Measurements from ENCODE around the gene ENAH. TPM values are rescaled to one million over a fixed set of nuclear protein-coding genes. Genes with fewer than 3 reads are reported as not detected.

Gene ENAH
- total and polyA plus RNA-seq, 9 of the 15 experiments (the other 6 are each of a cell fraction or from before 2014, with no cell fraction given) = 0.03 to 1.2 (median 0.15) TPM

- no peak for DNase-seq (ENCODE audit: extremely low read depth in 1 of 4, low spot score in 3 of 4)
- in situ Hi-C loops (cut with MboI) = no loop called here
- no peaks in the 10 kb centered on the region for H4K20me1 ChIP-seq (replicated peaks; ENCODE audit: control insufficient read depth, insufficient read depth, low read length)
- no peak overlapping the region for H3K27ac ChIP-seq (ENCODE audit: extremely low read depth, low read depth, low read length)
- peaks cover 5 to 17% of the 10 kb centered on the region in 2 experiments; a peak in 4 of 5 replicates for H3K27me3 ChIP-seq (ENCODE audit: control insufficient read depth in 2 of 2, insufficient read depth in 2 of 2, low read length in 2 of 2)
- ChIA-PET CTCF (ENCODE audit: low intra/inter-chr PET ratio) (no interaction called here), POLR2A (interaction anchor here (0.7 kb wide), 1 partner anchor 19 kb away, joined by 3 read pairs; no protein-coding TSS in a partner anchor)
- no peaks in the 10 kb centered on the region for H3K9me1 ChIP-seq (ENCODE audit: control insufficient read depth, insufficient read depth, low read length)
- no peak overlapping the region for H3K9ac ChIP-seq (ENCODE audit: insufficient read depth in 1 of 2, low read depth in 2 of 2, low read length in 2 of 2)
- H3K4me2 ChIP-seq (ENCODE audit: insufficient read depth, low read length) = no peak overlapping the region
- ATAC-seq = no peak
- no peak for FAIRE-seq
- H3K36me3 ChIP-seq (ENCODE audit: control insufficient read depth, insufficient read depth, low read length) = no peaks in the 10 kb centered on the region
- H3K79me2 ChIP-seq (ENCODE audit: control insufficient read depth, insufficient read depth, low read length) = no peaks in the 10 kb centered on the region
- BruUV-seq (replicated peaks) = no TSS peak
- 0% methylated on average over 2 of the region's 2 CpGs for WGBS (ENCODE audit: insufficient coverage, low coverage, missing lambda C conversion rate)
- no peaks in the 10 kb centered on the region for H3K9me3 ChIP-seq (replicated peaks; ENCODE audit: control insufficient read depth, insufficient read depth, low read depth, low read length)
- H3K4me3 ChIP-seq = no peak overlapping the region
- no peak for TF ChIP-seq NR4A1 (CRISPR knock-in tag; IDR thresholded peaks at IDR 0.05)
- TF ChIP-seq NR4A1 (tag; IDR thresholded peaks at IDR 0.05) = no peak
- TF ChIP-seq VEZF1 (CRISPR knock-in tag; IDR thresholded peaks at IDR 0.05) = no peak
- no peaks in the 10 kb centered on the region for H3K4me1 ChIP-seq (replicated peaks in 1 of 2; ENCODE audit: control insufficient read depth in 2 of 2, insufficient read depth in 2 of 2, low read length in 2 of 2)
- intact Hi-C loops (cut with micrococcal nuclease) = no loop called here
- H2AFZ ChIP-seq (ENCODE audit: low read depth, low read length) = no peak overlapping the region
Measured at GRCh38 chr1:225626698-225627097, 26.2 kb downstream of the ENAH start.

- Histone ChIP-seq H4K20me1 (replicated peaks; ENCODE audit: control insufficient read depth, insufficient read depth, low read length) (no peaks in the 10 kb centered on the region), H3K9me1 (ENCODE audit: control insufficient read depth, insufficient read depth, low read length) (no peaks in the 10 kb centered on the region), H3K27me3 (ENCODE audit: control insufficient read depth in 2 of 2, insufficient read depth in 2 of 2, low read length in 2 of 2) (peaks cover 22 to 27% of the 10 kb centered on the region in 2 experiments), H3K4me3 (no peak overlapping the region), H3K36me3 (ENCODE audit: control insufficient read depth, insufficient read depth, low read length) (no peaks in the 10 kb centered on the region), H3K9me3 (replicated peaks; ENCODE audit: control insufficient read depth, insufficient read depth, low read depth, low read length) (no peaks in the 10 kb centered on the region), H3K27ac (ENCODE audit: extremely low read depth, low read depth, low read length) (no peak overlapping the region), H3K4me2 (ENCODE audit: insufficient read depth, low read length) (no peak overlapping the region), H3K9ac (ENCODE audit: insufficient read depth in 1 of 2, low read depth in 2 of 2, low read length in 2 of 2) (no peak overlapping the region), H3K4me1 (replicated peaks in 1 of 2; ENCODE audit: control insufficient read depth in 2 of 2, insufficient read depth in 2 of 2, low read length in 2 of 2) (no peaks in the 10 kb centered on the region), H3K79me2 (ENCODE audit: control insufficient read depth, insufficient read depth, low read length) (no peaks in the 10 kb centered on the region), H2AFZ (ENCODE audit: low read depth, low read length) (no peak overlapping the region)
- ATAC-seq (no peak), DNase-seq (ENCODE audit: extremely low read depth in 1 of 4, low spot score in 3 of 4) (no peak), FAIRE-seq (no peak)
- CTCF ChIA-PET (ENCODE audit: low intra/inter-chr PET ratio) = no interaction called here
- in situ Hi-C loops (cut with MboI) (no loop called here), intact Hi-C loops (cut with micrococcal nuclease) (no loop called here)
- POLR2A ChIA-PET = interaction anchor here (0.6 kb wide), 1 partner anchor 264 kb away, joined by 6 read pairs; no protein-coding TSS in a partner anchor
- BruUV-seq (replicated peaks) = no TSS peak
- WGBS (ENCODE audit: insufficient coverage, low coverage, missing lambda C conversion rate) = 2% methylated on average over 2 of the region's 2 CpGs
- TF ChIP-seq SMAD4 (CRISPR knock-in tag; conservative IDR thresholded peaks at IDR 0.05) (no peak), ZNF561 (CRISPR knock-in tag; conservative IDR thresholded peaks at IDR 0.05) (no peak), ZNF780A (CRISPR knock-in tag; IDR thresholded peaks at IDR 0.05) (no peak), ATF6 (CRISPR knock-in tag; IDR thresholded peaks at IDR 0.05) (no peak), ZNF23 (CRISPR knock-in tag; IDR thresholded peaks at IDR 0.05) (no peak), GMEB1 (CRISPR knock-in tag; IDR thresholded peaks at IDR 0.05) (no peak), MCM7 (IDR thresholded peaks at IDR 0.05) (no peak), NBN (IDR thresholded peaks at IDR 0.05; ENCODE audit: low read depth) (no peak), ZNF133 (CRISPR knock-in tag; IDR thresholded peaks at IDR 0.05) (no peak)
Measured at GRCh38 chr1:225617956-225618355, 35.0 kb downstream of the ENAH start.
